ENCODE results near the gene COQ5. TPM values are rescaled to one million over a fixed set of nuclear protein-coding genes. Genes with fewer than 3 reads are reported as not detected.

COQ5 gene

DNA sequence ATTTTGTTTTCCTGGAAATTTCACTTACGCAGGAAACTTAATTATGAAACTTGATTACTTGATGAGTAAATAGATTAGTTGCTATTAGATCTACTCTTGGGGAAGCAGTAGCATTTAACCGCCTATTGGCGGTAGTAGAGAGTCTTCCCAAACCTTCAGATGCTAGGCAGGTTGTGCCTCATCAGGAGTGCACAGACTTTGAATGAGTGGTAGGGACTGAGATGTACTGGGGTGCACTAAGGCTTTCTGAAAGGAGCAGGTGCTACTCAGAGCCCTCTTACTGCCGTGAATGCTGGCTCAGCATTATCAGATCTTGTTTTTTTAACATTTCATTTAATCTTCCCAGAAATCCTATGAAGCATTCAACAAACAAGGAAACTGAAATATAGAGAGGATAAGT lies 75.0 kb downstream of the COQ5 start:
- peaks cover 4% of the 10 kb centered on the region for H3K36me3 ChIP-seq (ENCODE audit: control insufficient read depth, insufficient read depth, low read length)
- no CpG with 5 or more reads among the region's 4 CpGs for WGBS (ENCODE audit: extremely low coverage, insufficient coverage, low lambda C conversion rate)

More for the DNA sequence above, 75.0 kb downstream of the COQ5 start:
- Histone ChIP-seq H3K4me1 (ENCODE audit: control insufficient read depth, low read depth, low read length) (no peaks in the 10 kb centered on the region), H3K27ac (ENCODE audit: low read depth, low read length) (no peak overlapping the region), H3K18ac (ENCODE audit: low read length) (no peak overlapping the region), H3K4me2 (ENCODE audit: low read length) (no peak overlapping the region), H3K56ac (ENCODE audit: low read length) (no peak overlapping the region), H3K4me3 (ENCODE audit: low read length) (no peak overlapping the region), H2BK120ac (ENCODE audit: low read depth, low read length) (no peak overlapping the region), H2AK5ac (ENCODE audit: low read length) (no peak overlapping the region), H3K9ac (ENCODE audit: low read length) (no peak overlapping the region), H4K5ac (ENCODE audit: low read length) (no peak overlapping the region), H3K23ac (ENCODE audit: low read length) (no peak overlapping the region), H3K79me1 (ENCODE audit: low read length) (no peaks in the 10 kb centered on the region), H4K8ac (ENCODE audit: low read depth, low read length) (no peak overlapping the region), H3K27me3 (ENCODE audit: insufficient read depth, low read length, poor library complexity) (no peaks in the 10 kb centered on the region), H3K79me2 (ENCODE audit: control insufficient read depth, insufficient read depth, low read length) (peaks cover 4% of the 10 kb centered on the region), H3K4ac (ENCODE audit: low read depth, low read length) (no peak overlapping the region), H2BK5ac (ENCODE audit: low read length) (no peak overlapping the region), H2BK15ac (replicated peaks; ENCODE audit: low read depth) (no peak overlapping the region)
- DNase-seq = peak; percentile 51

Small RNA genes within 50 kb of the gene (small RNA-seq; reads per million reads assigned to genes)
- gene RF00019 (ENCODE audit: insufficient read depth) = not detected

Measured in mesendoderm (in vitro differentiated cells).